GM18526 (cell line): ENCODE results near the gene LENG9.

Experiments
- POLR2A ChIP-seq: IDR thresholded peaks from 3 replicates; pipeline ENCODE4 v1.6.1; 2011; ENCODE audit not compliant: insufficient read length; ENCODE audit errors: extremely low read depth

The LENG9 gene

DNA sequence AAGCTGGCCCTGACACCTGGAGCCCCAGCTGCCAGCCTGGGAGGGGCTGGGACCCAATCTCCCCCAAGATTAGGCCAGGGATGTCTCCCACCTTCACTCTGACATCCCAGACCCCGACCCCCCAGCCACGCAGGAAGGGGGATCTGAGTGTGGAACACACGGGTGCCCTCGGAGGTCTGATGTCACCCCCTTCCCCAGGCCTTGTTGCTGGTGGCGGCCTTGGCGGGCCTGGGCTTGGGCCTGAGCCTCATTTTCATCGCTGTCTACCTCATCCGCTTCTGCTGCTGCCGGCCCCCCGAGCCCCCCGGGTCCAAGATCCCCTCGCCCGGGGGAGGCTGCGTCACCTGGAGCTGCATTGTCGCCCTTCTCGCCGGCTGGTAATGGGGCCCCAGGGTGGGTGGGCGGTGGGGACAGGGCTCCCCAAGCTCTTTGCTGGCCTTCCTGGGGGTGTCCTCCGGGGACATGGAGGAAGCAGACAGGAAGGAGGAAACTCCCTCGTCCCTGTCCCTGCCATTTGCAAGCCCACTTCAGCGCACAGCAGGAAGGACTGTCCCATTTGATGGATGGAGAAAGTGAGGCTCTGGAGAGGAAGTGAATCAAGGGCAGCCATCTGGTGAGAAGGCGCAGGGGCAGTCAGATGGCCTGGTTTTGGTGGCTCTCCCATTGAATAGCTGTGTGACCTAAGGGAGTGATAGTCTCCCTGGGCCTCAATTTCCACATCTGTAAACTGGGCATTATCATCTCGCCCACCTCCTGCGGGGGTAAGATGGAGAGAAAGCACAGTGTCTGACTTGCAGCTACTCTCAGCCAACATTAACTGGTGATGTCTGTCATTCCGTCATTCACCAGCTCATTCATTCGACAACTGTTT, 44.4 kb downstream of the LENG9 start:
- TF ChIP-seq POLR2A: no peak

DNA sequence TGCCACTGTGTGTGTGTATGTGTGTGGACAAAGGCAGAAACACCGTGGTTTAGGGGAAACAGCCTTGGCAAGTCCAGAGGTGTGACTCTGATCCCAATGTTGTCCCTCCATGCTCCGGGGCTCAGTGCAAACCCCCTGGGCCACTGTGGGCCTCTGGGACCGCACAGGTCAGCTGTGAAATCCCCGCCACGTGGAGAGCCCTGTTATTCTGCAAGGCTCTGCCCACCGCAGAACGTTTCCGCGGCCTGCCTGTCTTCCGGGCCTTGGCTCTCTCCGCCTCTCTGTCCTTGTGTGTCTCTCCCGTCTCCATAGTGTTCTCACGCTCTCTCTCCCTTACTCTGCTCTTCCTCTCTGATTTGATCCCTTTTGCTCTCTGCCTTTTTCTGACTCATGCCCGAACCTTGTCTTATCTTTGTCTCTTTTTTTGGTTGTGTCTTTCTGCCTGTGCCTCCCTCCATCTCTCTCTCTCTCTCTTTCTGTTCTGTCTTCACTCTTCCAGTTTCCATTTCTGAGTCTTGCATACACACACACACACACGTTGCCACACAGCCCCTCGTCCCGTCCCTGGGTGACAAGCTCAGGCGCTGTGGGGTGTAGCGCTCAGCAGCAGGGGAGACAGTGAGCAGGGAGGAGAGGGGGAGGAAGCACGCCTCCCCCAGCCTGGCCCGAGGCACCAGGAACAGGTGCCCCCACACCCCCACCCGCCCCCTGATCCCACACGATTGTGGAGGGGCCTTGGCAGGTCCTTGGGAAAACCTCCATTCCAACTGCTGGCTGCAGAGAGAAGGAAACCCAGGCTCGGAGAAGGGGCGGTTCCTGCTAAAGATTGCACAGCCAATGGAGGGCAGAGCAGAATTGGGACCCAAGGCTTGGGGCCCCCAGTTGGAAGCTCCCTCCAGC, 45.3 kb downstream of the LENG9 start:
- no peak for TF ChIP-seq POLR2A

DNA sequence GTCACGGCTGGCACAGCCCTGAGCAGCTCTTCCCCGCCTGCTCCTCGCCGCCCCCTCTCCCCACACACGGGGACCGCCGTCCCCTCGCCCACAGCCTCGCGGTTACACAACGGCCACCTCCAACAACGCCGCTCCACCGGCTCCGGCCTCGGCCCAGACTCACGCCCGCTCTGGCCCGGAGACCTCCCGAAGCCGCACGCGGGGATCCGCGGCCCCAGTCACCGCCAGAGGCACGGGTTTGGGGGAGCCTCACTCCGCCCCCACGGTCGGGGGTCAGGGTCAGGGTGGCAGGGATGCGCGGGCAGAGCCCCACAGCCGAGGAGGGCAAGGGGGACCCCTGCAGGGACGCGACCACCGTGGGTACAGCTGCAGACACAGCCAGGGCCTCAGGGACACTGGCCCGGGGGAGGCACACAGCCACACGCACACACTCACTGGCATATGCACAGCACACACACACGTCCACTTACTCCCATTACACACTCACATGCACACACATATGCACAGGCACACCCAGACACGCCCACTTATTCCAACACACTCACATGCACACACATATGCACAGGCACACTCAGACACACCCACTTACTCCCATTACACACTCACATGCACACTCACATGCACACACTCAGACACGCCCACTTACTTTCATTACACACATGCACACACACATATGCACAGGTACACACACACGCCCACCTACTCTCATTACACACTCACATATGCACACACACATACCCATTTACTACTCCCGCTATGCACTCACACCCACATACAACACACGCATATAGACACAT, 46.7 kb downstream of the LENG9 start:
- no peak for TF ChIP-seq POLR2A

DNA sequence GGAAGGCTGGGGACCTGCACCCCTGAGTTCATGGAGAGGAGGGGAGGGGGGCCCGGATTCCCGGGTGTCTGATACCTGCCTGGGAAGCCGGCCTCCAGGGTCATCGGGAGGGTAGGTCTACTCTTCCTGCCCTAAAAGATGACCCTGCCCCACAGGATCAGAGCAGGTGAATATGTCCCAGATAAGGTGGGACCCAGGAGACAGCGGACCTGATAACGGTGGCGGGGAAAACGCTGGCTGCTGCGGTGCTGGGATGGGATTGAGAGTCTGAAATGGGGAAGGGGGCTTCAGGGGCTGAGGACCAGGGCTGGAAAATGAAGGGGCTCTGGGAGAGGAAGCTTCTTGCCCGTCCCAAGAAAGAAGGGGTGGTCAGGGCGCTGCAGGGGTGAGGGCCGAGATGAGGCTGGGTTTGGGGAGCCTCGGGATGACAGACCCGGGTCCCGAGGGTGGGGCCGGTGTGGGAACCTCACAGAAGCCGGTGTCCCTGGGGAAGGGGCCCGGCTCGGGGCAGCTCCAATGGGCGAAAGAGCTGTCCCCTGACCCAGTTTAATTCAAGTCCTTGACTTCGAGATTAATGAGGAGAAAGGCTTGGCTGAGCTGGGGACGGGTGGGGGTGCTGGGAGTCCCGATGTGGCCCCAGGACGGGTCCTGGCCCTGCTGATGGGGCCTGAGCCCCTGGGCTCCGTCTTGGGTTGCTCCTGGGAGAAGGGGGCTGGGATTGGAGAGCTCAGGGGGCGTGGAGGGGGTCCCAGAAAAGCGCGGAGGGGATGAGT, 47.5 kb downstream of the LENG9 start:
- TF ChIP-seq POLR2A: no peak

DNA sequence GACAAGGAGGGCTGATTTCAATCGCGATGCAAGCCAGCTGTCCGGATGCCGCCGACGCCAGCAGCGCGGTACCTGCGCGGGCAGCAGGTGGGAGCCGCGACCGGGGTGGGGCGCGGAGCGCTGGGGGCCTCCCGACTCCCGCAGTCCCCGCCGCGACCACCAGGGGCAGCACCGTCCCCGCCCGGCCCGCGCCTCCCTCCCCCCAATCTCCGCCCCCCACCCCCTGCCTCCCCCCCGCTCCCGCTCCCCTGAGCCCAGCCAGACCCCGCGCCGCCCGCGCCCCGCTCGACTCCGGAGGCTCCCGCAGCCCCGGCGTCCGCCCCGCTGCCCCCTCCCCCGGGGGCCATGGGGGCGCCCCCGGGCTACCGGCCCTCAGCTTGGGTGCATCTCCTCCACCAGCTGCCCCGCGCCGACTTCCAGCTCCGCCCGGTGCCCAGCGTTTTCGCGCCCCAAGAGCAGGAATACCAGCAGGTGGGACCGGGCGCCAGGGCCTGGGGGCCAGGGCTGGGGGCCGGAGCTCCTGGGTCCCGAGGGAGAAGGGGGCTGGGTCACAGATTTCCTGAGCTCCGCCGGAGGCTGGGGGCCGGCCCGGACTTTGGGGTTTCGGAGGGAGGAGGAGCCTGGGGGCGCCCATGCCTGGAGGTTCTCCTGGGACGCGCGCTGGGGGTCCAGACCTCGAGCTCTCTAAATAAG, 48.2 kb downstream of the LENG9 start, which contains the start of gene TTYH1:
Gene TTYH1 (plus strand): TSS at position 257 of the 693 bp plus-strand sequence. CDS start 89 bp downstream, at position 346.
- TF ChIP-seq POLR2A: no peak

DNA sequence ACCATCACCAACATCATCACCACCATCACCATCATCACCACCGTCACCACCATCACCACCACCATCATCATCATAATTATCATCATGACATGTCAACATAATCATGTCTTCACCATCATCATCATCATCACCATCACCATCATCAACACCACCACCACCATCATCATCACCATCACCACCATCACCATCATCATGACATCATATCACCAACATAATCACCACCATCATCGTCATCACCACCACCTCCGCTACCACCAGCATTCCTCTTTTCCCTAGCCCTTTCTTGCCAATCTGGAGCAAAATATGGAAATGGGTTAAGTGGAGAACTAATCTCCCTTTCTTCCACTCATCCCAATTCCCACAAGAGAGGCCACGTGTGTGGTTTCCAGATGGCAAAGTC, 49.4 kb downstream of the LENG9 start:
- TF ChIP-seq POLR2A: no peak

DNA sequence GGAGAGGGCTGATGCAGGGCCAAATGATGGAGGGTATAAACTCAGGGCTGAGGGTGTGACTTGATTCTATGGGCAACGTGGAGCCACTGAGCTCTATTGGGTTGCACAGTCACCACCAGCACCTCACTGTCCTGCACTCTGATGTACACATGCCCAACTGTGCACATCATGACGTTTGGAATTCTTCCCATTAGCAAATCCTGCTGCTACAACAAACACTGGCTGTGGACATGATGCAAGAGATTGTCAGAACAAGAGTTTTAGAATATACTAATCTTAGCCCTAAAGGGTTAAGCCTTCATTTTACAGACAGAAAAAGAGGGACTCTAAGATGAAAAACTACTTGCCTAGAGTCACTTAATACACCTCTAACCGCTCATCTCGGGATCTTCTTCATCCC, 50.7 kb downstream of the LENG9 start:
- no peak for TF ChIP-seq POLR2A
